Activated T-cell treated with anti-CD3 and anti-CD28 coated beads, Interleukin-2, amount 50 U/mL, for 4 hours (primary cell): ENCODE data around the gene MICU1. TPM values are rescaled to one million over a fixed set of nuclear protein-coding genes. Genes with fewer than 3 reads are reported as not detected.
"Not testable (repeated sequence)": the region's sequence is repeated elsewhere in the genome, so short reads cannot be mapped to it uniquely, and the experiment has no call there.

Source experiments
- ATAC-seq, 2 donors: fragments of 200-7000 bp; cut with Tn5 transposase; one replicate each; pipeline ENCODE4 v1.10.0; 2021
- DNase-seq: peaks from one replicate; pipeline ENCODE4 v3.0.0-alpha.2; 2020
- H3K27me3 Mint-ChIP-seq: one replicate; pipeline ENCODE4 v1.8.0; 2021; ENCODE audit warnings: low read depth, mixed read lengths
- H3K36me3 Mint-ChIP-seq: one replicate; pipeline ENCODE4 v1.8.0; 2022; ENCODE audit warnings: mixed read lengths; ENCODE audit not compliant: insufficient read depth
- H3K4me1 Mint-ChIP-seq: one replicate; pipeline ENCODE4 v1.8.0; 2021; ENCODE audit warnings: low read depth, mixed read lengths
- H3K4me3 Mint-ChIP-seq: one replicate; pipeline ENCODE4 v1.8.0; 2021; ENCODE audit warnings: mild to moderate bottlenecking, moderate library complexity, mixed read lengths
- H3K9me3 Mint-ChIP-seq: one replicate; pipeline ENCODE4 v1.8.0; 2021; ENCODE audit warnings: mixed read lengths
- total RNA-seq, 3 donors: library from RNA; stranded (reverse); gene quantifications; one replicate each; pipeline ENCODE4 v1.2.1, GENCODE V29; 2021

MICU1 gene
- total RNA-seq, 3 donors from 2014 or later: 30.3 to 37.3 (median 36.4) TPM

DNA sequence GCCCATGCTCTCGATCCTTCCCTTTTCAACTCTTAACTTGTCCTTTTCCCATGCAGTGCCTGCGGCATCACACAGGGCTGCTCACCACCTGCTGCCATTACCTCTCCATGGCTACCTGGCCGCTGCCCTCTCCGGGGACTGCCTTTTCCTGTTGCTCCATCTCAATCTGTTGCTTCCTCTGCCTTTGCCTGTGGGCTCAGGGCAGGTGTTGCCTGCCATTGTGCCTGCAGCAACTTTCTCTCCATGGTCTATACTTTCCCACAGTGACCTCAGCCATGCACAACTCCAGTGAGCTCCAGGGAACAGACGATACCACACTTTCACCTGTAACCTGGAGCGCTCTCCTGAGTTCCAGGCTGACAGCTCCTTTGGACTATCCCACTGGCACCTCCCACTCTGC, 274.4 kb downstream of the MICU1 start:
- no peak for DNase-seq
- Mint-ChIP-seq H3K36me3 (peaks cover 31% of the 10 kb centered on the region), H3K4me3 (peak overlapping the region; percentile 4), H3K27me3 (no peaks in the 10 kb centered on the region), H3K9me3 (no peaks in the 10 kb centered on the region), H3K4me1 (peaks cover 48% of the 10 kb centered on the region)
- ATAC-seq: no peak

DNA sequence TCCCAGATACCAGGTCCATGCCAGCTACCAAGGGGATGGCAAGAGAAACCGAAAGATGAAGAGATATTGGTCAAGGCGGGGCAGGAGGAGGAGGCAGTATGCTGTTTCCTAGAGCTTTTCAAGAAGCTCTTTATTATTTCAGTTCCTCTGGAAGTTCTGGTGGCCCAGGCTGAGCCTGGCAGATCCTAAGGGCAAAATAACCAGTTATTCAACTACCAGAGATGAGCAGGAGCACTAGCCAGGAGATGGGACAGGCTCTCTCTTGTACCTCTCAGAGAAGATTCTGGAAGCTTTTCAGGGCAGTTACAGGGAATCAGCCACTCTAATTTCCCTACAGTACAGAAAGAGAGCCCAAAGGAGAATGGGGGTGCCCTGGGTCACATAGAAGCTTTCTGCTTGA, 276.4 kb downstream of the MICU1 start:
- Mint-ChIP-seq H3K27me3 (no peaks in the 10 kb centered on the region), H3K4me1 (peaks cover 45% of the 10 kb centered on the region), H3K4me3 (no peak overlapping the region), H3K36me3 (peaks cover 31% of the 10 kb centered on the region), H3K9me3 (no peaks in the 10 kb centered on the region)
- ATAC-seq (no peak), DNase-seq (no peak)

DNA sequence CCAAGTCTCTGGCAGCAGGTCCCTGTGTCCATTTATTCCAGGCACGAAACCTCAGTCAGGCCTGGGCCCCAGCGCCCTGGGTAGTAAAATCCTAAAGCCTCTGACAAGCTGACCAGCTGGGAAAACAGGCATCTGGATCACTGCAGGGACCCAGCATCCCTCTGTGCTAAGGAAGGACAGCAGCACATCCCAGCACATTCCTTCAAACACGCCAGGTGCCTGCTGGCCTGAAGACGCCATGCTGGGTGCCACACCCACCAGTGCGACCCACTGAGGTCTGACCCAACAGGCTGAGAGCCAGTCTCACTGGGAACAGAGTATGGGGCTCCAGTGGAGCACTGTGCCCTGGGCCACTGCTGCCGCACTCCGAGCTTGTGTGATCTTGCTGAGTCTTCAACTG, 277.6 kb downstream of the MICU1 start:
- Mint-ChIP-seq H3K4me1 (peaks cover 42% of the 10 kb centered on the region), H3K36me3 (peaks cover 35% of the 10 kb centered on the region), H3K9me3 (no peaks in the 10 kb centered on the region), H3K4me3 (no peak overlapping the region), H3K27me3 (no peaks in the 10 kb centered on the region)
- DNase-seq (no peak), ATAC-seq (no peak)

DNA sequence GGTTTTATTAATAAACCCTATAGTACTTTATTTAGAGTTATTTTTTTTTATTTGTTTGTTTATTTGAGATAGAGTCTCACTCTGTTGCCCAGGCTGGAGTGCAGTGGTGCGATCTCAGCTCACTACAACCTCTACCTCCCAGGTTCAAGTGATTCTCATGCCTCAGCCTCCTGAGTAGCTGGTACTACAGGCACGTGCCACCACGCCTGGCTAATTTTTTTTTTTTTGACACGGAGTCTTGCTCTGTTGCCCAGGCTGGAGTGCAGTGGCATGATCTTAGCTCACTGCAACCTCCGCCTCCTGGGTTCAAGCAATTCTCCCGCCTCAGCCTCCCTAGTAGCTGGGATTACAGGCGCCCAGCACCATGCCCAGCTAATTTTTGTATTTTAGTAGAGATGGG, 279.8 kb downstream of the MICU1 start:
- H3K27me3 Mint-ChIP-seq, DNase-seq, H3K9me3 Mint-ChIP-seq, H3K4me3 Mint-ChIP-seq, ATAC-seq: not testable (repeated sequence)
- peaks cover 21% of the 10 kb centered on the region for H3K4me1 Mint-ChIP-seq
- H3K36me3 Mint-ChIP-seq: peaks cover 25% of the 10 kb centered on the region

DNA sequence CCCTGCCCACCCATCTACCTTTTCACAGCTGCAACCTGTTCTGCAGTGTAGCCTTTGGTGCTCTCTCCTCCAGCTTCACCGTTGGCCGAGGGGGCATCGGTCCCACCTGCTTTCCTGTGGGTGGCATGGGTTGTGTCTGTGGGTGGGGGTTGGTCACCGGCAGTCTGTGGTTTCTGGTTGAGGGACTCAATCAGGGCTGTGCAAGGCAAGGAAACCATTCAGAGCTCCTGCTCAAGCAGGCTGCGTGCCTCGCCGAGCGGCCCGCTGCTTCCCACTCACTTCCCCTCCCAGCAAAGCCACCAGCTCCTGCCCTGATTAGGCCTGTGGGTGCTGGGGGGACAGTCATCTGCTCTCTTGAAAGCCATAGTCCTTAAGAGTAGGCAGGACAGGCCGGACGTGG, 280.9 kb downstream of the MICU1 start:
- no peaks in the 10 kb centered on the region for H3K27me3 Mint-ChIP-seq
- no peak for DNase-seq
- H3K9me3 Mint-ChIP-seq: no peaks in the 10 kb centered on the region
- H3K4me3 Mint-ChIP-seq: no peak overlapping the region
- H3K4me1 Mint-ChIP-seq: peaks cover 21% of the 10 kb centered on the region
- peak; percentile 10 to 38 for ATAC-seq
- peaks cover 21% of the 10 kb centered on the region for H3K36me3 Mint-ChIP-seq

DNA sequence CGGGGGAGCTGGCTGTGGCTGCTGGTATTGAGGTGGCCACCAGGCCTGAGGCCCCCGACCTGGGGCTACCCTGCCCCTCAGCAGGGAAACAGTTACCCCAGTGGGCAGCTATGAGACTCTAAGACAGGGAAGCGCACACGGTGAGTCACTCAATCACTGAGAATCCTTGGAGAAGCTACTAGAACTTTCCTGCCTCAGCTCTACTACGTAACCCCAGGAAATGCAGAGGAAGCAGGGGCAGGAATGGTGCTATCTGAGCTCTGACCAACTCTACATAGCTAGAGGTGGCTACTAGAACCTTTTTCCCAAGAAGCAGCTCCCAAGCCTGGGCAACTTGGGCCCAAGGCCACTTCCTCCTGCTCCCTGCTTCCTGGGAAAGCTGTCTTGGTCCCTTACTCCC, 283.0 kb downstream of the MICU1 start:
- no peaks in the 10 kb centered on the region for H3K9me3 Mint-ChIP-seq
- H3K4me1 Mint-ChIP-seq: peaks cover 13% of the 10 kb centered on the region
- H3K4me3 Mint-ChIP-seq: no peak overlapping the region

DNA sequence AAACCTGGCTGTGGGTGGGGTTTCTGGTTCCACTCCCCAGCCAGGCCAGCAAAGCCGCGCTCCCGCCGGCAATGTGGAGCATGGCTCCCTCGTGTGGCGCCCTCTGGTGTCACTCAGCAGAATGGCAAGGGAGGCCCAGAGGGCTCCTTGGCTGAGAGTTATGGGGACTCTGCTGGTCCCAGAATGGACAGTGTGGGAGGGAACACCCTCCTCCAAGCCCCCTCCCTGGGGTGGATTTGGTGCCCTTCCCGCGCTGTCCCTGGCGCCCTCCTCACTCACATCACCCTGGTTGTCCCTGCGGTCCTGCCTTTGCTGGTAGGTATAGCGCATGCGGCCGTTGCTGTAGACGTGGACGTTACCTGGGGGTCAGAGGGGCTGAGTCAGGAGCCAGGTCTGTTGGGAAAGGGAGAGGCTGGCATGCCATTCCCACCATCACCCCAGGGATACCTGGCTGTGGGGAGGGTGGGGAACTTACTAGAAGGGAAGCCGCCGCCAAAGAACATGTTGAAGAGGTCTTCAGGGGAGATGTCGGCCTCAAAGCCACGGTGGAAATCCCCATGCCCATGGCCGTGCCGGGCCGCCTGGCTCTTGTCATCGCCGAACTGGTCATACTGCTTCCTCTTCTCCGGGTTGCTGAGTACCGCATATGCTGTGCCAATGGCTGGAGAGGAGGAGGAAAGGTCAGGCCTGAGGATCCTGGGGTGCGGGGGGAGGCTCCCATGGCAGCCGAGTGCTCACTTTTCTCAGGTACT, 285.2 kb downstream of the MICU1 start:
- DNase-seq (peak; percentile 77), ATAC-seq (peak; percentile 62 to 67)
- Mint-ChIP-seq H3K4me3 (no peak overlapping the region), H3K36me3 (peaks cover 26% of the 10 kb centered on the region), H3K9me3 (no peaks in the 10 kb centered on the region), H3K27me3 (no peaks in the 10 kb centered on the region), H3K4me1 (peaks cover 31% of the 10 kb centered on the region)

More for the DNA sequence above, 283.0 kb downstream of the MICU1 start:
- peaks cover 17% of the 10 kb centered on the region for H3K36me3 Mint-ChIP-seq
- ATAC-seq (no peak), DNase-seq (no peak)
- H3K27me3 Mint-ChIP-seq: no peaks in the 10 kb centered on the region

DNA sequence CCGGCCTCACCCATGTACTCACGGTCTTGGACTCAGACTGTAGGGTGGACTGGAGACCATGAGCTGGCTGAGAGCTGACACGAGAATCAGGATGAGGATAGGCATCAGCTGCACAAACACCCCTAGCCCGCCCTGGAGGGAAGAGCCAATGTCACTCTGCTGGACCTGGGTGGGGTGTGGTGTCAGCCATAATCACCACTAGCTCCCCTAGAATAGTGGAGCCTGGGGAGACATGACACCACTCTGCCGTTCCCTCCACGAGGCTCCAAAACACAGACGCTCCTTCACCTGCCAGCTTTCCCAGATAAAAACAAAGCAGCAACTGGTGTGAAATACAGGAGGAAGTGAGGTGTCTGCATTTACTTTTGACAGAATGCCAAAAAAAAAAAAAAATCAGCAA, 287.7 kb downstream of the MICU1 start:
- peaks cover 51% of the 10 kb centered on the region for H3K4me1 Mint-ChIP-seq
- H3K9me3 Mint-ChIP-seq: no peaks in the 10 kb centered on the region
- ATAC-seq: no peak

DNA sequence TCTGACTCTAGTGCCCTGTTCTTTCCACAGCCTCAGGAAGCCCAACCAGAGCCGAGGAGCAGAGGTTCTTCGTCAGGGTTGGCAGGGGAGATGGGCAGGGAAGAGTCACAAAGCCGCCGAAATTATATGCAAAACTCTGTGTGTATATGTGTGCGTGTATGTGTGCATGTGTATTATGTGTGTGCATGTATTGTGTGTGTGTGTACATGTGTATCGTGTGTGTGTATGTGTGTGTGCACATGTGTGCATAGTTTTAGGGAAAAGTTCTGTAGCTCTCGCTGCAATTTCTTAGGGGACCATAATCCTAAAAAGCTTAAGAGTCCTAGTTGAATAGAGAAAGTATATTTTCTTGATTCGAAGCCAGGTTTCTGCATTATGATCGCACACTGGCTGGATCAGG, 288.2 kb downstream of the MICU1 start:
- H3K36me3 Mint-ChIP-seq: peaks cover 21% of the 10 kb centered on the region
- H3K4me3 Mint-ChIP-seq: no peak overlapping the region
- ATAC-seq (no peak), DNase-seq (no peak)
- H3K9me3 Mint-ChIP-seq: no peaks in the 10 kb centered on the region
- H3K27me3 Mint-ChIP-seq: no peaks in the 10 kb centered on the region
- peaks cover 55% of the 10 kb centered on the region for H3K4me1 Mint-ChIP-seq

More for the DNA sequence above, 287.7 kb downstream of the MICU1 start:
- Mint-ChIP-seq H3K36me3 (peaks cover 22% of the 10 kb centered on the region), H3K27me3 (no peaks in the 10 kb centered on the region), H3K4me3 (no peak overlapping the region)
- DNase-seq: no peak

DNA sequence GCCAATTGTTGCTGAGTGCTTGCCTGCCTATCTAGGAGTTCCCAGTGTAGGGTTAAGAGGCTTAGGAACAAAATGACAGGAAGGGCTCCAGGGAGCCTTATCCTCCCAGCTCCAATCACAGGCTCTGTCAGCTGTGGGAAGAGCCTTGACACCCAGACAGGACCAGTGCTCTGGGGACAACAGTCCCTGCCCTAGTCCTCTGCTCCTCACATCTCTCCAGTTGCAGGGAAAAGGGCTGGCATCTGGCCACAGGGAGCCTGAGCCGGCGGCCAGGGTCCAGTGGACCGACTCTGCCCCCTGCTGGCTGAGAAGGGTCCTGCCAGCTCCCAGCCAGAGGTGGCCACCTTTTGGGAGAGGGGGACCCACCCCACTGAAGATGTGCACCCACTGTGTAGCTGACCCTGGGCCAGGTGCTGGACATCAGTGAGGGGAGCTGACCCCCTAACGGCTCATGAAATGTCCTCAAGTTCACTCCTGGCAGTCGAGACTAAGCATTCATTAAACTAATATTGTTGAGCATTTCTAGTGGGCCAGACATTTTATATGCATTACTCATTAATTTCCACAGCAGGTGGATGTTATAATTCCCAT, 288.7 kb downstream of the MICU1 start:
- ATAC-seq (peak; percentile 15 to 26), DNase-seq (peak; percentile 70)
- Mint-ChIP-seq H3K27me3 (no peaks in the 10 kb centered on the region), H3K4me3 (no peak overlapping the region), H3K4me1 (peaks cover 61% of the 10 kb centered on the region), H3K9me3 (no peaks in the 10 kb centered on the region), H3K36me3 (peaks cover 21% of the 10 kb centered on the region)

DNA sequence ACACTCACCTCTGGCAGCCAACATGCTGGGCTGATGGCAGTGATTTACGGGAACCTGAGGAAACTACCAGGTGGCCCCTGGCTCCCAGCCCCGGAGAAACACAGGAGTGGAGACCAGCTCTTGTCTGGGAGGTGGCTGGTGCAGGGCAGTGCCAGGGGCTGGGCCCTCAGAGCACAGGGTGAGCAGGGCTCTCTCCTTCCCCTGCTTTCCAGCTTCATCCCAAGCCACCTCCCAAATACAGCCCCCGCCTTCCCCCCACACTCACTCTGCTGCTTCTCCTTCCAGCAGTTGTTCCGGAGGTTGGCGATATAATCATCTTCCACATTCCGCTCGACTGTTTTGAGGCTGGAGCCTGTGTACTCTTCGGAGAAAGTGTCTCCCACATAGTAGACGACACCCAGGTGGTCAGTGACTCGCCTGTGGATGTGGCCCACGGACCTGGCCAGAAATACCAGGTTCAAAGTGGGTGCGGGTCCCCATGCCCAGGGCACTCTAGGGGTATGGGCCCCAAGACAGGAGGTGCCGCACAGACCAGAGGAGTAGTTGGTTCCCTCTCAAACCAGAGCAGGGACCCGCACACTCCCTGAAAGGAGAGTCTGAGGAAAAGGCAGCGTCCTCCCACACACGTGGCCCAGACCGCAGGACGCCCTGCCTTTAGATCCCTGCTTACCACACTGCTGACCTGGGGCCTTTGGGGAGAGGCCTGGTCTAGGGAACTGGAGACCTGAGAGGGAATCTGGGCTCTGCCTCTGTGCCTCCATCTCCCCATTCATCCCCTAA, 289.4 kb downstream of the MICU1 start:
- Mint-ChIP-seq H3K4me3 (no peak overlapping the region), H3K4me1 (peaks cover 67% of the 10 kb centered on the region), H3K9me3 (no peaks in the 10 kb centered on the region), H3K27me3 (no peaks in the 10 kb centered on the region), H3K36me3 (peaks cover 21% of the 10 kb centered on the region)
- DNase-seq (no peak), ATAC-seq (no peak)

DNA sequence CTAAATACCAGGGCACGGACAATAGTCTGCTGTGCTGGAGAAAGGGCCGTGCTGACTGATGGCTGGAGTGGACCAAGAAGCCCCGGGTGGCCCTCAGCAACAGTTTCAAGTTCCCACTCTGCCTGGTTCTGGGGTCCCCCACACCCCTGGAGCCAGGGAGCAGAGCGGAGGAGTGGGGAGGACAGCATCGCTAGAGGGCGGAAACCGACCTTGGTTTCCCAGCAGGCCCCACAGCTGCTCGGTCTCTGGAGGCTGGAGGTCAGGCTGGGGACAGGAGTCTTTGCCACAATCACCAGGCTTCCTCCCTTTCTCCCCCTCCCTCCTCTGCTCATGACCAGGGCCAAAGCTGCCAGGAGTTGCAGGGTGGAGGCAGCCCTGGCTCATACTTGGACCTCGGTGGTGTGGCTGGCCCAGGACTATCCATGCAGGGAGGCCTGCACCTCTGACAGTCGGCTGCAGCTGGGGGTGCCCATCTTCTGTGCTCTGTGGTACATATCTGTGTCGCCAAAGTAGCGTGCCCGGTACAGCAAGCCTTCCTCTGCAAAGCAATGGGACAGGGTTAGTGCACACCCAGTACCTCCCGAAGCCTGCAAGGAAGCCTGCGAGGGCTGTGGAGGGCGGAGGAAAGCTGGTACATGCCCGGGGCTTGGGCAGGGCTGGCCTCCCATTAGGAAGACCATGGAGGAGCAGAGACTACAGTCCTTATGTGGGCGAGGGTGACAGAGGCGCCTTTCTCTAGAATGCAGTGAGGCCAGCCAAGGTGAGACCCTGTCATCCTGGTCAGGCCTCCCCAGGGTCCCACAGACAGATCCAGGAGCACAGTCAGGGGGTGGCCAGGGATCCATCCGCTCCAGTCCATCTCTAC, 290.3 kb downstream of the MICU1 start:
- Mint-ChIP-seq H3K4me3 (peak overlapping the region; percentile 52), H3K36me3 (peaks cover 15% of the 10 kb centered on the region), H3K9me3 (no peaks in the 10 kb centered on the region), H3K4me1 (peaks cover 72% of the 10 kb centered on the region), H3K27me3 (no peaks in the 10 kb centered on the region)
- ATAC-seq (peak; percentile 3 to 16), DNase-seq (no peak)

DNA sequence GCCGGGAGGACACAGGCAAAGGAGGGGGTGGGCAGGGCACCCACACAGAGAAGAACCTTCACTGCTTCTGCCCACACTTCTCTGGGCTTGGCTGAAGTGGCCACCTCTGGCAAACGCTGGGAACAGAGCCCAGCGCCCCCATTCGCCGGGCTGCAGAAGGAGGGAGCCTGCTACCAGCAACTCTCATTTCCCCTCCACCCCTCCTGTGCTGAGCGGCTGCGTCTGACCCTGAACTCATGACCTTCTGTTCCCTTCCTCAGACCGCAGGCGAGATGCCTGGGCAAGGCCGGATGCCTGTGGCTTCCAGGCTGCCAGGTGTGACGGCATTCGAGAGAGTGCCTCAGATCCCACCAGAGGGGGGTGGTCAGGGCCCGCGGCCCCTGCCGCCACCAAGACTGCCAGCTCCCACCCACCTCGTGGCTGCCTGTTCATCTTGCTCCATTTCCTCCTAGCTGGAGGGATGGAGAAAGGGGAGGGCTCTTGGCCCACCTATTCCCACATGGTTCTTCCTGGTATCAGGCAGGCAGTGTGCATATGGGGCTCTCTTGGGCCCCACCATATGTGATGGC, 291.0 kb downstream of the MICU1 start:
- Mint-ChIP-seq H3K36me3 (peaks cover 15% of the 10 kb centered on the region), H3K4me3 (peak overlapping the region; percentile 52), H3K4me1 (peaks cover 75% of the 10 kb centered on the region), H3K27me3 (no peaks in the 10 kb centered on the region), H3K9me3 (no peaks in the 10 kb centered on the region)
- DNase-seq: peak; percentile 63
- ATAC-seq: peak; percentile 49
